Fibroblast of lung (primary cell): ENCODE measurements around the gene ATP5MG.

ENCODE experiments used
- CTCF ChIP-seq, 2 donors: IDR thresholded peaks in 1 of 2; conservative IDR thresholded peaks in 1 of 2; 1 replicate in 1 of 2; 2 replicates in 1 of 2; pipeline ENCODE4 v1.5.1; 2011 to 2012; ENCODE audit warnings: low read length in 2 of 2, control low read depth in 1 of 2, inconsistent platforms in 1 of 2, low read depth in 1 of 2, mild to moderate bottlenecking in 1 of 2
- EZH2 ChIP-seq: IDR thresholded peaks from 2 replicates; pipeline ENCODE4 v1.5.1; 2012; ENCODE audit warnings: low read length, control low read depth, mild to moderate bottlenecking; ENCODE audit errors: missing control alignments

- TF ChIP-seq CTCF (conservative IDR thresholded peaks at IDR 0.05 in 1 of 2, IDR thresholded peaks at IDR 0.05 in 1 of 2; ENCODE audit: low read depth in 1 of 2, low read length in 2 of 2): no peak
- TF ChIP-seq EZH2: no peak
These were observed 35.1 kb upstream of the ATP5MG start for GRCh38 chr11:118366287-118366686.
